SU-DHL-6 (cell line): ENCODE measurements around the gene FMNL3.

ENCODE experiments used
- H2AFZ ChIP-seq: fragments of 200-600 bp; sonication (generic); 2 replicates; pipeline ENCODE4 v1.6.1; 2014; ENCODE audit warnings: low read depth, mild to moderate bottlenecking, moderate library complexity, mixed read lengths, antibody characterized with exemption, low read length; ENCODE audit not compliant: severe bottlenecking
- H3F3A ChIP-seq: fragments of 200-600 bp; shearing (Covaris generic); 2 replicates; pipeline ENCODE4 v1.6.0; 2016; ENCODE audit warnings: antibody characterized with exemption, mild to moderate bottlenecking; ENCODE audit not compliant: insufficient read depth
- H3K27ac ChIP-seq: fragments of 200-600 bp; sonication (generic); 2 replicates; pipeline ENCODE4 v1.5.1; 2016; ENCODE audit warnings: low read depth, mild to moderate bottlenecking, low read length, moderate library complexity, mixed read lengths
- H3K27me3 ChIP-seq: fragments of 200-600 bp; sonication (generic), shearing (Covaris generic); 2 replicates; pipeline ENCODE4 v1.6.0; 2014; ENCODE audit warnings: mild to moderate bottlenecking, low read length
- H3K36me3 ChIP-seq: fragments of 200-600 bp; sonication (generic); 2 replicates; pipeline ENCODE4 v1.6.1; 2014; ENCODE audit warnings: mild to moderate bottlenecking, low read length, mixed read lengths
- H3K4me2 ChIP-seq: fragments of 300-600, 200-600 bp; shearing (Covaris generic), sonication (generic); 2 replicates; pipeline ENCODE4 v1.6.0; 2014; ENCODE audit warnings: low read length, low read depth, mild to moderate bottlenecking; ENCODE audit not compliant: poor library complexity, severe bottlenecking
- H3K4me3 ChIP-seq: fragments of 200-600 bp; sonication (generic); 2 replicates; pipeline ENCODE4 v1.5.1; 2014; ENCODE audit warnings: antibody characterized with exemption, low read length, mild to moderate bottlenecking, mixed read lengths; ENCODE audit not compliant: insufficient read depth, poor library complexity, severe bottlenecking
- H3K79me2 ChIP-seq: fragments of 200-600 bp; sonication (generic); 2 replicates; pipeline ENCODE4 v1.6.1; 2014; ENCODE audit warnings: mild to moderate bottlenecking, low read length, moderate library complexity; ENCODE audit not compliant: insufficient read depth
- H3K9ac ChIP-seq: fragments of 200-600 bp; sonication (generic); 2 replicates; pipeline ENCODE4 v1.7.0; 2014; ENCODE audit warnings: mild to moderate bottlenecking, low read length
- H3K9me2 ChIP-seq: fragments of 200-600 bp; sonication (generic); replicated peaks from 2 replicates; pipeline ENCODE4 v1.6.1; 2014; ENCODE audit warnings: low read length; ENCODE audit not compliant: insufficient read depth
- H3K9me3 ChIP-seq: fragments of 200-600 bp; sonication (generic); 2 replicates; pipeline ENCODE4 v1.6.1; 2014; ENCODE audit warnings: low read length, mixed read lengths; ENCODE audit not compliant: insufficient read depth
- H4K20me1 ChIP-seq: fragments of 200-600 bp; sonication (generic); 2 replicates; pipeline ENCODE4 v1.6.1; 2014; ENCODE audit warnings: low read depth, mild to moderate bottlenecking, antibody characterized with exemption, low read length, moderate library complexity, mixed read lengths
- EZH2phosphoT487 ChIP-seq: fragments of 200-600 bp; sonication (generic), shearing (Covaris generic); conservative IDR thresholded peaks from 2 replicates; pipeline ENCODE4 v1.6.1; 2018; ENCODE audit warnings: mild to moderate bottlenecking, antibody characterized with exemption, low read length, moderate library complexity, mixed read lengths
- TF ChIP-seq, protein P1 (sequence below): fragments of 200-600 bp; sonication (generic); IDR thresholded peaks from one replicate; pipeline ENCODE4 v1.5.1; 2017; ENCODE audit warnings: antibody characterized with exemption, mild to moderate bottlenecking, low read length, moderate library complexity; ENCODE audit not compliant: insufficient read depth, poor library complexity, severe bottlenecking

The FMNL3 gene

GRCh38 chr12:49635036-49635435, 72.2 kb downstream of the FMNL3 start:
- Histone ChIP-seq H3K4me3 (no peak overlapping the region), H3K9ac (no peak overlapping the region), H3K9me3 (no peaks in the 10 kb centered on the region), H4K20me1 (no peaks in the 10 kb centered on the region), H2AFZ (no peak overlapping the region), H3K9me2 (no peaks in the 10 kb centered on the region), H3F3A (no peaks in the 10 kb centered on the region), H3K4me2 (no peak overlapping the region), H3K36me3 (no peaks in the 10 kb centered on the region), H3K79me2 (no peaks in the 10 kb centered on the region), H3K27ac (no peak overlapping the region), H3K27me3 (no peaks in the 10 kb centered on the region)
- TF ChIP-seq, protein P1, sequence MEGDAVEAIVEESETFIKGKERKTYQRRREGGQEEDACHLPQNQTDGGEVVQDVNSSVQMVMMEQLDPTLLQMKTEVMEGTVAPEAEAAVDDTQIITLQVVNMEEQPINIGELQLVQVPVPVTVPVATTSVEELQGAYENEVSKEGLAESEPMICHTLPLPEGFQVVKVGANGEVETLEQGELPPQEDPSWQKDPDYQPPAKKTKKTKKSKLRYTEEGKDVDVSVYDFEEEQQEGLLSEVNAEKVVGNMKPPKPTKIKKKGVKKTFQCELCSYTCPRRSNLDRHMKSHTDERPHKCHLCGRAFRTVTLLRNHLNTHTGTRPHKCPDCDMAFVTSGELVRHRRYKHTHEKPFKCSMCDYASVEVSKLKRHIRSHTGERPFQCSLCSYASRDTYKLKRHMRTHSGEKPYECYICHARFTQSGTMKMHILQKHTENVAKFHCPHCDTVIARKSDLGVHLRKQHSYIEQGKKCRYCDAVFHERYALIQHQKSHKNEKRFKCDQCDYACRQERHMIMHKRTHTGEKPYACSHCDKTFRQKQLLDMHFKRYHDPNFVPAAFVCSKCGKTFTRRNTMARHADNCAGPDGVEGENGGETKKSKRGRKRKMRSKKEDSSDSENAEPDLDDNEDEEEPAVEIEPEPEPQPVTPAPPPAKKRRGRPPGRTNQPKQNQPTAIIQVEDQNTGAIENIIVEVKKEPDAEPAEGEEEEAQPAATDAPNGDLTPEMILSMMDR: no peak

- H3K27ac ChIP-seq: no peak overlapping the region
- no peaks in the 10 kb centered on the region for H4K20me1 ChIP-seq
- H2AFZ ChIP-seq: no peak overlapping the region
- H3K4me3 ChIP-seq: no peak overlapping the region
- H3K9ac ChIP-seq: no peak overlapping the region
- H3K36me3 ChIP-seq: no peaks in the 10 kb centered on the region
- no peaks in the 10 kb centered on the region for H3K79me2 ChIP-seq
- TF ChIP-seq EZH2phosphoT487: no peak
- TF ChIP-seq, protein P1: no peak
- no peaks in the 10 kb centered on the region for H3K9me3 ChIP-seq
- no peaks in the 10 kb centered on the region for H3K9me2 ChIP-seq
- H3F3A ChIP-seq: no peaks in the 10 kb centered on the region
- no peaks in the 10 kb centered on the region for H3K27me3 ChIP-seq
- H3K4me2 ChIP-seq: no peak overlapping the region
These were observed 73.4 kb downstream of the FMNL3 start for GRCh38 chr12:49633703-49634345.

GRCh38 chr12:49632986-49633702, 74.1 kb downstream of the FMNL3 start:
- Histone ChIP-seq H3K9ac (no peak overlapping the region), H3K79me2 (no peaks in the 10 kb centered on the region), H3K4me2 (no peak overlapping the region), H2AFZ (no peak overlapping the region), H4K20me1 (no peaks in the 10 kb centered on the region), H3K36me3 (no peaks in the 10 kb centered on the region), H3K4me3 (no peak overlapping the region), H3F3A (no peaks in the 10 kb centered on the region), H3K9me2 (no peaks in the 10 kb centered on the region), H3K27ac (no peak overlapping the region), H3K27me3 (no peaks in the 10 kb centered on the region), H3K9me3 (no peaks in the 10 kb centered on the region)
- no peak for TF ChIP-seq EZH2phosphoT487
- TF ChIP-seq, protein P1: no peak
